Central memory CD4-positive, alpha-beta T cell (primary cell): Measurements from ENCODE around the gene OR1E1.
"Not testable (repeated sequence)": the region's sequence is repeated elsewhere in the genome, so short reads cannot be mapped to it uniquely, and the experiment has no call there.

Experiments used
- DNase-seq: peaks from one replicate; pipeline ENCODE4 v3.0.0; 2022
- total RNA-seq, 3 experiments: gene quantifications; one replicate each; lab custom pipeline; 2026; lab: John Stamatoyannopoulos, UW

Gene OR1E1, protein sequence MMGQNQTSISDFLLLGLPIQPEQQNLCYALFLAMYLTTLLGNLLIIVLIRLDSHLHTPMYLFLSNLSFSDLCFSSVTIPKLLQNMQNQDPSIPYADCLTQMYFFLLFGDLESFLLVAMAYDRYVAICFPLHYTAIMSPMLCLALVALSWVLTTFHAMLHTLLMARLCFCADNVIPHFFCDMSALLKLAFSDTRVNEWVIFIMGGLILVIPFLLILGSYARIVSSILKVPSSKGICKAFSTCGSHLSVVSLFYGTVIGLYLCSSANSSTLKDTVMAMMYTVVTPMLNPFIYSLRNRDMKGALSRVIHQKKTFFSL
- 0 to 0.19 (median 0) reads per million in 3 experiments for total RNA-seq

DNA sequence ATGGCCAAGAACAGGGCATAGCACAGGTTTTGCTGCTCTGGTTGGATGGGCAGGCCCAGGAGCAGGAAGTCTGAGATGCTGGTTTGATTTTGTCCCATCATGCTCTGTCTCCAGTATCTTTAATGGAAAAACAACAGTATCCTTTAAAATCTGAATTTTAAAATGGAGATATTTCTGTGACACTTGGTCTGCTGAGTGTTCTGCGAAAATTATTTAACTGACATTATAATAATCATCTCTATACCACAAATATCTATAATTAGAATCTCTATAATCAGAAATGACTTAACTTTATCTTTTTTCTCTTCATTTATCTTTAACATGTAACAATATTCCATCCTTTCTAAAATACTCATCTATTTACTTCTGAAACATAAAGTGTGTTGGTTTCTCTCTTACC, at the start of gene OR1E1:
Gene OR1E1 (minus strand): TSS at position 101 of the 400 bp plus-strand sequence. CDS start 0 bp downstream, at position 101.
- DNase-seq = no peak

DNA sequence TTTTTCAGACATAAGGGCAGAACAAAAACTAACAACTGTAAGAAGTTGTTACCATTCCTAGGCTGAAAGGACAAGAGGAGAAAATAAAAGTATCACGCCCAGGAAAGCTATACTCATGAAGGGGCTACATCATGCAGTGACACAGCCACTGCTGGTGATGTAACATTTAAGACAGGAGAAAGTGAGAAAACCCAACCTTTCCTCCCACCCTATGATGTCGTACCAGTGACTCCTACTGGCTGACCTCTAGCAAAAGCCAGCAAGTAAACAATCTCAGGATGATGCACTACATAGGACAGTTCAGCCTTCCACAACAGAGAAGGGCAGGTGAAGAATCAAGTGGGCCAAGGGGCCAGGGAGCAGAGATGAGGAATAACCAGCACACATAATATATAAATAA, 49.4 kb upstream of the OR1E1 start:
- no peak for DNase-seq

- DNase-seq = no peak
Observed at GRCh38 chr17:3440451-3440850, 42.2 kb upstream of the OR1E1 start.

- DNase-seq = no peak
Observed at GRCh38 chr17:3438368-3438767, 40.2 kb upstream of the OR1E1 start.

GRCh38 chr17:3433741-3434140, 35.5 kb upstream of the OR1E1 start, which contains the start of gene OR1E2:
Gene OR1E2 (minus strand): TSS chr17:3433841. CDS start chr17:3433841, 0 bp downstream.
- no peak for DNase-seq

DNA sequence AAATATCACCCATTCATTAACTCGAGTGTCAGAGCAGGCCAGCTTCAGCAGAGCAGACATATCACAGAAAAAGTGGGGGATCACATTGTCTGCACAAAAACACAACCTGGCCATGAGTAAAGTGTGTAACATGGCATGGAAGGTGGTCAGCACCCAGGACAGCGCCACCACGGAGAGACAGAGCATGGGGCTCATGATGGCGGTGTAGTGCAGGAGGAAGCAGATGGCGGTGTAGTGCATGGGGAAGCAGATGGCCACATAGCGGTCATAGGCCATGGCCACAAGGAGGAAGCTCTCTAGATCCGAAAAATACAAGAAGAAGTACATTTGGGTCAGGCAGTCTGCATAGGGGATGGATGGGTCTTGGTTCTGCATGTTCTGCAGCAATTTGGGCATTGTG, 35.0 kb upstream of the OR1E1 start:
- not testable (repeated sequence) for DNase-seq

GRCh38 chr17:3418222-3418621, 20.0 kb upstream of the OR1E1 start:
- no peak for DNase-seq

GRCh38 chr17:3415610-3416009, 17.4 kb upstream of the OR1E1 start:
- no peak for DNase-seq

DNA sequence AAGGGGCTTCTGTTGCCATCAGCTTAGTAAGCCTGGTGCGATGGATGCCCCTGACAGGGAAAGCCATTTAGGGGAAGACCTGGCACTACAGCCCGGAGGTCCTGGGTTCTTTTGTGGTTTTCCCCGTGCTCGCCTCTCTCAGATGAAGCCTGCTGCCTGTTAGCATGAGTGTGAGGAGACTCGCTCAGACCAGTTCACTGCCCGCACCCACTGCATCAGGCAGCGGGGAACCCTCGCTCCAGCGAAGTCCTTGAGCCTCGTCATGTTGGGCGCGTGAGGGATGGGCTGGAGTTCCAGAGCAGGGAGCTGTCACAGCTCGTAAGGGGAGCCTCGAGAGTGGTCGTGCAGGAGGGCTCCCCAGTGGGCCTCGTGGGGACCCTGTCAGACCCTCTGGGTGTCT, 14.0 kb upstream of the OR1E1 start:
- not testable (repeated sequence) for DNase-seq

GRCh38 chr17:3411070-3411469, 12.9 kb upstream of the OR1E1 start, which contains the start of gene OR3A3:
Gene OR3A3 (plus strand): TSS chr17:3411370.
- DNase-seq = no peak

DNA sequence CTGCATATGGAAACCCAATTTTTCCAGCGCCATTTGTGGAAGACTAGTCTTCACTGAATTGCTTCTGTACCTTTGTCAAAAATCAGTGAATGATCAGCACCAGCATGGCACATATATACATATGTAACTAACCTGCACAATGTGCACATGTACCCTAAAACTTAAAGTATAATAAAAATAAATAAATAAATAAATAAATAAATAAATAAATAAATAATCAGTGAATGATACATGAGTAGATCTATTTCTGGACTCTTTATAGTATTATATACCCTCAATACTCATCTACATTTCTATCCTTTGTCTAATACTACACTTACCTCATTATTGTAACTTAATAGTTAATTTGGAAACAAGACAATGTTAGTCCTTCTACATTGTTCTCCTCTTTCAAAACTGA, 5.6 kb upstream of the OR1E1 start:
- DNase-seq = not testable (repeated sequence)

GRCh38 chr17:3401786-3402185, 3.6 kb upstream of the OR1E1 start:
- no peak for DNase-seq

GRCh38 chr17:3400055-3400454, 1.8 kb upstream of the OR1E1 start:
- DNase-seq = no peak

GRCh38 chr17:3397801-3398200, 409 bp downstream of the OR1E1 start:
- DNase-seq = not testable (repeated sequence)

DNA sequence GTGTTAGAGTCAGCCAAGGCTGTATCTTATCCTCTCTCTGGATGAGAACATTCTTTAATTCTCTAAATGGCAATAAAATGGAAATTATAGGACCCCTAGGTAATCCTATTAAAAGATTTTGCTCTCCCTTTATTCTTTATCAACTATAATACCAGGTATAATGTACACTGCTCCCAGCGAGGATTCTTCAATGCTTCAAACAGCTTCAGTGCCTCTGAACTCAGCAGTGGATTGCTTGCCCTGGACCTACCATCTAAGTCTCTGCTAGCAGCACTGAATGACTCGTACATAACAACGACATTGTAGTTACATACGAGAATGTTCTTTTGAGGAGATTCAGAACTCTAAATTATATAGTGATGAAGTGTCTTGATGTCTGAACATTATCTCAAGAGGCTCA, 8.4 kb downstream of the OR1E1 start:
- DNase-seq = no peak

DNA sequence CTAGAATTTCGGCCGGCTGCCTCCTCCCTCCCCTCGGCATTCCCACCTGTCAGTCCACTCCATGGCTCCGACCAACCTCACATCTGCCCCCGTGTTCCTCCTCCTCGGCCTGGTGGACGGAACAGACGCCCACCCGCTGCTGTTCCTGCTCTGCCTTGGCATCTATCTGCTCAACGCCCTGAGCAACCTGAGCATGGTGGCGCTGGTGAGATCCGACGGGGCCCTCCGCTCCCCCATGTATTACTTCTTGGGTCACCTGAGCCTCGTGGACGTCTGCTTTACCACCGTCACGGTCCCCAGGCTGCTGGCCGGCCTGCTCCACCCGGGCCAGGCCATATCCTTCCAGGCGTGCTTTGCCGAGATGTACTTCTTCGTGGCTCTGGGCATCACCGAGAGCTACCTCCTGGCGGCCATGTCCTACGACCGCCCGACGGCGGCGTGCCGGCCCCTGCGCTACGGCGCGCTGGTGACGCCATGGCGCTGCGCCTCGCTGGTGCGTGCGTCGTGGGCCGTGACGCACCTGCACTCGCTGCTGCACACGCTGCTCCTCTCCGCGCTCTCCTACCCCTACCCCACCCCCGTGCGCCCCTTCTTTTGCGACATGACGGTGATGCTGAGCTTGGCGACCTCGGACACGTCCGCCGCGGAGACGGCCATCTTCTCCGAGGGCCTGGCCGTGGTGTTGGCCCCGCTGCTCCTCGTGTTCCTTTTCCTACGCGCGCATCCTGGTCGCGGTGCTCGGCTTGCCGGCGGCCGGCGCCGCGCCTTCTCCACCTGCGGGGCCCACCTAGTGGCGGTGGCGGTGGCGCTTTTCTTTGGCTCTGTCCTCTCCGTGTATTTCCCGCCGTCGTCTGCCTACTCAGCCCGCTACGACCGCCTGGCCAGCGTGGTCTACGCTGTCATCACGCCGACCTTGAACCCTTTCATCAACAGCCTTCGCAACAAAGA, 12.1 kb downstream of the OR1E1 start, which contains the start of gene OR3A2:
Gene OR3A2 (minus strand): TSS at position 440 of the 948 bp plus-strand sequence.
- peak; percentile 34 for DNase-seq

GRCh38 chr17:3381957-3382356, 16.3 kb downstream of the OR1E1 start:
- no peak for DNase-seq

DNA sequence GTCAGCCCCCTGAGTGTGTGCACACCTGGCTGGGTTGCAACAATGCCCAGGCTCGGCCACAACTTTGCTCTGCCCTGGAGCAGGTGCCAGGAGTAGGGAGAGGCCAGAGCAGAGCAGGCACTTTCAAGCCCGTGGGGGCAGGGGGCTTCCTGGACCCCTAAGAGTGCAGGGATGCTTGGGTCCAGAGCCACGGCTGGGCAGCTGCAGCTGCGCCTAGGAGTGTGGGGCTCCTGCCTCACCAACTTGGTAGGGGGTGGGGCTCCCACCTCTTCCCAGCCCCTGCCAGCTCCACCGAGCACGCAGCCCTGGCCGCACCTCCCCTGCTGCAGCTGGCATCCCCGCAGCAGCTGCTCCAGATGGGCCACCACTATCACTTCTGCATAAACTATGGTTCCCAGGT, 19.9 kb downstream of the OR1E1 start:
- DNase-seq = no peak

- DNase-seq = not testable (repeated sequence)
Observed at GRCh38 chr17:3371167-3371566, 27.0 kb downstream of the OR1E1 start.
